GM20431 (cell line): ENCODE results near the gene PRSS53.

Experiments used
- in situ Hi-C: fragments of 300-500 bp; cut with MseI, MboI; formaldehyde crosslinking; loops from one replicate; pipeline ENCODE4 v1.15.0; 2020; ENCODE audit warnings: low sequenced_read_pairs; ENCODE audit not compliant: unreplicated experiment

PRSS53 gene

GRCh38 chr16:31061813-31062440 is 26.8 kb downstream of the PRSS53 start:
- in situ Hi-C loops = no loop called here

GRCh38 chr16:31061126-31061812 is 27.5 kb downstream of the PRSS53 start:
- in situ Hi-C loops = no loop called here

GRCh38 chr16:31055613-31056012 is 33.1 kb downstream of the PRSS53 start:
- in situ Hi-C loops = no loop called here

GRCh38 chr16:31052114-31052513 is 36.6 kb downstream of the PRSS53 start:
- in situ Hi-C loops = no loop called here

- in situ Hi-C loops = no loop called here
Observed at GRCh38 chr16:31050280-31051030, 38.3 kb downstream of the PRSS53 start.

GRCh38 chr16:31043898-31044481 is 44.8 kb downstream of the PRSS53 start:
- in situ Hi-C loops = no loop called here

- in situ Hi-C loops = no loop called here
Observed at GRCh38 chr16:31043352-31043751, 45.4 kb downstream of the PRSS53 start.

- in situ Hi-C loops = no loop called here
Observed at GRCh38 chr16:31042866-31043265, 45.9 kb downstream of the PRSS53 start.

GRCh38 chr16:31038993-31039392 is 49.8 kb downstream of the PRSS53 start:
- in situ Hi-C loops = no loop called here

- in situ Hi-C loops = no loop called here
Observed at GRCh38 chr16:31036691-31037090, 52.1 kb downstream of the PRSS53 start.

GRCh38 chr16:31033709-31034492 is 54.8 kb downstream of the PRSS53 start:
- in situ Hi-C loops = no loop called here
